HepG2 (cell line): ENCODE data around the gene MAPK8IP3. TPM values are rescaled to one million over a fixed set of nuclear protein-coding genes. Genes with fewer than 3 reads are reported as not detected.

Source experiments
- ATAC-seq: fragments of 200-7000 bp; cut with Tn5 transposase; 3 replicates; pipeline ENCODE4 v1.9.1; 2020; ENCODE audit warnings: mild to moderate bottlenecking, moderate library complexity
- BruUV-seq: library from RNA; stranded (reverse); fragments of 400-500 nt; replicated peaks from 2 replicates; lab custom pipeline; 2021; lab: Mats Ljungman, UMichigan
- CTCF ChIA-PET: fragments of 300-600 bp; formaldehyde crosslinking; extraction: SDS; loops from one replicate; lab custom pipeline; 2021; ENCODE audit warnings: low total read pairs, inconsistent platforms, low intra/inter-chr PET ratio; lab: Yijun Ruan, JAX
- POLR2A ChIA-PET: fragments of 350-600 bp; sonication (Branson Sonifier 250); formaldehyde crosslinking; loops from one replicate; lab custom pipeline; 2020; ENCODE audit warnings: antibody characterized with exemption, inconsistent platforms; lab: Yijun Ruan, JAX
- DNase-seq: peaks from one replicate; pipeline ENCODE4 v3.0.0-alpha.2; 2015; ENCODE audit warnings: low spot score
- FAIRE-seq: peaks from 3 replicates; lab custom pipeline; 2011; peaks lifted over from hg19 to GRCh38; lab: Jason Lieb, UNC
- H2AFZ ChIP-seq: one replicate; pipeline ENCODE4 v1.6.1; 2011; ENCODE audit warnings: low read length, inconsistent platforms
- H3K27ac ChIP-seq: fragments of 300-600 bp; 3 replicates; pipeline ENCODE4 v1.8.0; 2011; ENCODE audit warnings: mixed run types, mild to moderate bottlenecking, mixed read lengths, low read length, inconsistent platforms; ENCODE audit not compliant: insufficient read depth; ENCODE audit errors: extremely low read length
- H3K27me3 ChIP-seq, 2 experiments: fragments of 200-600 bp in 1 of 2; 2 replicates in 1 of 2; 3 replicates in 1 of 2; pipeline versions ENCODE4 v1.6.0 to v1.8.0; 2011; ENCODE audit warnings: low read length in 2 of 2, mild to moderate bottlenecking in 2 of 2, moderate library complexity in 2 of 2, inconsistent platforms in 1 of 2; ENCODE audit not compliant: insufficient read depth in 2 of 2, control insufficient read depth in 1 of 2
- H3K36me3 ChIP-seq, 2 experiments: fragments of 200-600 bp in 1 of 2; replicated peaks in 1 of 2; 2 replicates in 1 of 2; 3 replicates in 1 of 2; pipeline versions ENCODE4 v1.5.1 to v1.8.0; 2011; ENCODE audit warnings: low read length in 2 of 2, inconsistent platforms in 1 of 2; ENCODE audit not compliant: insufficient read depth in 2 of 2, control insufficient read depth in 1 of 2
- H3K4me1 ChIP-seq: 2 replicates; pipeline ENCODE4 v1.5.1; 2012; ENCODE audit warnings: low read length, inconsistent platforms; ENCODE audit not compliant: insufficient read depth
- H3K4me2 ChIP-seq: 2 replicates; pipeline ENCODE4 v1.6.0; 2011; ENCODE audit warnings: low read depth, low read length, inconsistent platforms
- H3K4me3 ChIP-seq, 3 experiments: fragments of 200-600 bp in 1 of 3; sonication (generic), shearing (Covaris generic) in 1 of 3; replicated peaks in 1 of 3; 2 replicates each; pipeline ENCODE4 v1.5.1; 2011 to 2016; ENCODE audit warnings: low read length in 3 of 3, inconsistent platforms in 2 of 3, low read depth in 2 of 3, mild to moderate bottlenecking in 2 of 3, control low read depth in 1 of 3, mixed read lengths in 1 of 3; ENCODE audit not compliant: insufficient read depth in 1 of 3
- H3K79me2 ChIP-seq: one replicate; pipeline ENCODE4 v1.6.1; 2011; ENCODE audit warnings: low read length, inconsistent platforms; ENCODE audit not compliant: insufficient read depth
- H3K9ac ChIP-seq: 2 replicates; pipeline ENCODE4 v1.6.0; 2011; ENCODE audit warnings: mild to moderate bottlenecking, low read depth, low read length, inconsistent platforms; ENCODE audit not compliant: insufficient read depth
- H3K9me3 ChIP-seq: 2 replicates; pipeline ENCODE4 v1.5.1; 2012; ENCODE audit warnings: mild to moderate bottlenecking, low read length
- H4K20me1 ChIP-seq: 2 replicates; pipeline ENCODE4 v1.6.0; 2011; ENCODE audit warnings: inconsistent platforms, mild to moderate bottlenecking, low read length, moderate library complexity; ENCODE audit not compliant: insufficient read depth
- ARNT2 ChIP-seq: sonication (generic); formaldehyde crosslinking; IDR thresholded peaks from 2 replicates; pipeline ENCODE4 v1.8.0; 2022; ENCODE audit warnings: mild to moderate bottlenecking, low read depth, missing genetic modification reagents, moderate library complexity
- ATF2 ChIP-seq: sonication (generic); formaldehyde crosslinking; IDR thresholded peaks from 2 replicates; pipeline ENCODE4 v1.4.0; 2020; ENCODE audit warnings: missing genetic modification reagents
- E2F1 ChIP-seq: sonication (generic); formaldehyde crosslinking; IDR thresholded peaks from 2 replicates; pipeline ENCODE4 v1.5.0; 2020; ENCODE audit warnings: missing genetic modification reagents
- ELF3 ChIP-seq: IDR thresholded peaks from 2 replicates; pipeline ENCODE4 v1.6.1; 2016; ENCODE audit warnings: missing genetic modification reagents, missing compliant biosample characterization
- ESRRA ChIP-seq: sonication (generic); formaldehyde crosslinking; IDR thresholded peaks from 2 replicates; pipeline ENCODE4 v1.5.1; 2020; ENCODE audit warnings: mild to moderate bottlenecking, low read depth, missing genetic modification reagents
- KDM2A ChIP-seq: sonication (generic); formaldehyde crosslinking; IDR thresholded peaks from 2 replicates; pipeline ENCODE4 v1.4.0; 2020; ENCODE audit warnings: low read depth, missing genetic modification reagents, borderline replicate concordance
- MIXL1 ChIP-seq: IDR thresholded peaks from 2 replicates; pipeline ENCODE4 v1.6.1; 2016
- MTF2 ChIP-seq: sonication (generic); formaldehyde crosslinking; IDR thresholded peaks from 2 replicates; pipeline ENCODE4 v1.5.0; 2020; ENCODE audit warnings: missing genetic modification reagents, borderline replicate concordance
- NAIF1 ChIP-seq: sonication (generic); formaldehyde crosslinking; IDR thresholded peaks from 2 replicates; pipeline ENCODE4 v1.5.0; 2020; ENCODE audit warnings: mild to moderate bottlenecking, missing genetic modification reagents, borderline replicate concordance
- ZNF446 ChIP-seq: sonication (generic); formaldehyde crosslinking; IDR thresholded peaks from 2 replicates; pipeline ENCODE4 v1.5.0; 2020; ENCODE audit warnings: mild to moderate bottlenecking, missing genetic modification reagents
- ZNF691 ChIP-seq: sonication (generic); formaldehyde crosslinking; IDR thresholded peaks from 2 replicates; pipeline ENCODE4 v1.4.0; 2020; ENCODE audit warnings: missing genetic modification reagents, low read depth, mild to moderate bottlenecking, borderline replicate concordance
- ZNF740 ChIP-seq: sonication (generic); formaldehyde crosslinking; IDR thresholded peaks from 2 replicates; pipeline ENCODE4 v1.4.0; 2020; ENCODE audit warnings: missing genetic modification reagents
- ZNF75D ChIP-seq: sonication (generic); formaldehyde crosslinking; IDR thresholded peaks from 2 replicates; pipeline ENCODE4 v1.8.1; 2023; ENCODE audit warnings: missing genetic modification reagents, mild to moderate bottlenecking, borderline replicate concordance
- WGBS: methylation state at CpG from one replicate; pipeline ENCODE4 v1.1.6; 2017; ENCODE audit warnings: low lambda C conversion rate; 5-methylcytosine and 5-hydroxymethylcytosine counted together
- in situ Hi-C: cut with HindIII; loops from 2 replicates; pipeline ENCODE4 v1.10.0; 2017; ENCODE audit warnings: low pct_unique_long_range_greater_than_20kb; ENCODE audit not compliant: extremely low pct_ligation_motif_present
- intact Hi-C: fragments of 100-400 bp; cut with micrococcal nuclease; formaldehyde crosslinking; loops from one replicate; pipeline ENCODE4 v1.10.0; 2022; ENCODE audit not compliant: unreplicated experiment
- polyA plus RNA-seq, 8 experiments: library from polyadenylated mRNA; depleted of rRNA in 3 of 8; stranded (reverse) in 7 of 8; unstranded in 1 of 8; fragments of >200 nt; fragmentation: Illumina TruSeq in 4 of 8; extraction: Trizol in 4 of 8; gene quantifications; 2 replicates each; pipeline versions ENCODE4 v1.2.1 to v1.2.3, GENCODE V29; 2011 to 2016; ENCODE audit warnings: low read depth in 4 of 8, missing spikeins in 1 of 8, mixed read lengths in 1 of 8; ENCODE audit not compliant: insufficient read depth in 1 of 8
- total RNA-seq, 5 experiments: library from RNA; depleted of rRNA; stranded (reverse); fragments of >200 nt; fragmentation: Illumina TruSeq; extraction: Trizol; gene quantifications; 2 replicates each; pipeline ENCODE4 v1.2.3, GENCODE V29; 2016; ENCODE audit warnings: low read depth in 1 of 5
- TF ChIP-seq, protein P1 (sequence below): sonication (generic); formaldehyde crosslinking; IDR thresholded peaks from 2 replicates; pipeline ENCODE4 v1.4.0; 2020; ENCODE audit warnings: missing genetic modification reagents, borderline replicate concordance
- TF ChIP-seq, protein P2 (sequence below): sonication (generic); formaldehyde crosslinking; IDR thresholded peaks from 2 replicates; pipeline ENCODE4 v1.4.0; 2020; ENCODE audit warnings: missing genetic modification reagents; ENCODE audit errors: not compliant biosample characterization

MAPK8IP3 gene
- total and polyA plus RNA-seq, 2 of the 13 experiments (the other 11 are each of a cell fraction or from before 2014, with no cell fraction given), result 25.1 to 41.7 TPM

DNA sequence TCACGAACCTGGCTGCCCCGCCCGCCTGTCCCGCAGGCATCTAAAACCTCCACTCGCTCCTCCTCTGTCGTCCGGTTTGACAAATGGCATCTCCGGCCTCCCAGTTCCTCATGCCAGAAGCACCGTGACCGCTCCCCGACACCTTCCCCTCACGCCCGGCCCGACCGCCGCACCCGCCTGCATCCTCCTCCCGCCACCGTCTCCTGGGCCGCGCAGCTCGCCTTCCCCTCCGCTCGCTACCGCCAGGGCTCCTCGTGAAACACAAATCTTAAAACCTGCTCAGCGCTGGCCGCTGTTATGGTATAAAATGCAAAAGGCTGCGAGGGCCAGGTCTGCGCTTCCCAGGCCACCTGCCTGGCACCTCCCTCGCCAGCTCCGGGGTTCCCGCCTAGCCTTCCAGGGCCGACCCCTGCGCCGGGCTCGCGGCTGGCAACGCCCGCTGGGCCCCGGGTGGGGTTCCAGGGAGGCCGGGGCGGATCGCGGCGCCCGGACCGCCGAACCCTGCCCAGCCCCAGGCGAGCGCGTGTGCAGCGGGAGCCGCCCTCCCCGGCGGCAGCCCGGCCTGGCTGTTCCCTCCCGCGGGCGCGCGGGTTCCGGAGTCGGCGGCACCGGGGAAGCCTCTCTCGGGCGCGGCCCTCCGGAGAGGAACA is 75.9 kb downstream of the MAPK8IP3 start:
- Histone ChIP-seq H3K27me3 (peaks cover 0 to 2% of the 10 kb centered on the region in 2 experiments; a peak in 1 of 5 replicates), H4K20me1 (peaks cover 4% of the 10 kb centered on the region; the same call in 1 of the 2 replicates), H3K27ac (peak overlapping the region; percentile 63), H3K9me3 (no peaks in the 10 kb centered on the region), H3K4me3 (peak overlapping the region; percentile 80 to 96 (median 89)), H3K9ac (peak overlapping the region; percentile 78), H3K36me3 (peaks cover 3 to 12% of the 10 kb centered on the region in 2 experiments; a peak in 4 of 5 replicates), H2AFZ (no peak overlapping the region), H3K79me2 (peaks cover 23% of the 10 kb centered on the region), H3K4me2 (peak overlapping the region; percentile 83), H3K4me1 (peaks cover 22% of the 10 kb centered on the region)
- WGBS, result 1% methylated on average over 11 of the region's 70 CpGs
- DNase-seq, result no peak
- POLR2A ChIA-PET, result interaction anchor here (0.6 to 4.4 kb wide), 15 partner anchors 8 to 341 kb away, joined by 3 to 57 read pairs (median 11); partner anchors contain the start of genes EME2, FAHD1, HAGH and IGFALS
- no peak; the same call in 2 of the 3 replicates for ATAC-seq
- no TSS peak for BruUV-seq
- in situ Hi-C loops (loop anchor here (5.0 kb wide), 1 partner anchor 40 kb away; no protein-coding TSS in a partner anchor), intact Hi-C loops (loop anchor here (2.0 to 5.0 kb wide), 2 partner anchors 31 to 45 kb away; partner anchors contain the start of genes FAHD1 and HAGH)
- CTCF ChIA-PET, result interaction anchor here (1.9 kb wide), 1 partner anchor 31 kb away, joined by 8 read pairs; no protein-coding TSS in a partner anchor
- FAIRE-seq, result no peak
- no peak for TF ChIP-seq MTF2 (CRISPR knock-in tag)
- no peak for TF ChIP-seq NAIF1
- TF ChIP-seq ZNF446 (CRISPR knock-in tag), result 0 out of 2 replicates have a peak, but pooled peaks have one; percentile 21
- no peak for TF ChIP-seq E2F1 (CRISPR knock-in tag)
- TF ChIP-seq ARNT2 (CRISPR knock-in tag), result no peak
- TF ChIP-seq ATF2 (CRISPR knock-in tag), result no peak
- TF ChIP-seq, protein P1, sequence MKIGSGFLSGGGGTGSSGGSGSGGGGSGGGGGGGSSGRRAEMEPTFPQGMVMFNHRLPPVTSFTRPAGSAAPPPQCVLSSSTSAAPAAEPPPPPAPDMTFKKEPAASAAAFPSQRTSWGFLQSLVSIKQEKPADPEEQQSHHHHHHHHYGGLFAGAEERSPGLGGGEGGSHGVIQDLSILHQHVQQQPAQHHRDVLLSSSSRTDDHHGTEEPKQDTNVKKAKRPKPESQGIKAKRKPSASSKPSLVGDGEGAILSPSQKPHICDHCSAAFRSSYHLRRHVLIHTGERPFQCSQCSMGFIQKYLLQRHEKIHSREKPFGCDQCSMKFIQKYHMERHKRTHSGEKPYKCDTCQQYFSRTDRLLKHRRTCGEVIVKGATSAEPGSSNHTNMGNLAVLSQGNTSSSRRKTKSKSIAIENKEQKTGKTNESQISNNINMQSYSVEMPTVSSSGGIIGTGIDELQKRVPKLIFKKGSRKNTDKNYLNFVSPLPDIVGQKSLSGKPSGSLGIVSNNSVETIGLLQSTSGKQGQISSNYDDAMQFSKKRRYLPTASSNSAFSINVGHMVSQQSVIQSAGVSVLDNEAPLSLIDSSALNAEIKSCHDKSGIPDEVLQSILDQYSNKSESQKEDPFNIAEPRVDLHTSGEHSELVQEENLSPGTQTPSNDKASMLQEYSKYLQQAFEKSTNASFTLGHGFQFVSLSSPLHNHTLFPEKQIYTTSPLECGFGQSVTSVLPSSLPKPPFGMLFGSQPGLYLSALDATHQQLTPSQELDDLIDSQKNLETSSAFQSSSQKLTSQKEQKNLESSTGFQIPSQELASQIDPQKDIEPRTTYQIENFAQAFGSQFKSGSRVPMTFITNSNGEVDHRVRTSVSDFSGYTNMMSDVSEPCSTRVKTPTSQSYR (CRISPR knock-in tag), result no peak
- TF ChIP-seq ZNF75D (CRISPR knock-in tag), result no peak
- no peak; the same call in 1 of the 2 replicates for TF ChIP-seq ELF3 (CRISPR knock-in tag)
- TF ChIP-seq ZNF691 (CRISPR knock-in tag), result no peak
- TF ChIP-seq KDM2A (CRISPR knock-in tag), result peak; percentile 55
- no peak for TF ChIP-seq MIXL1 (CRISPR knock-in tag)
- TF ChIP-seq, protein P2, sequence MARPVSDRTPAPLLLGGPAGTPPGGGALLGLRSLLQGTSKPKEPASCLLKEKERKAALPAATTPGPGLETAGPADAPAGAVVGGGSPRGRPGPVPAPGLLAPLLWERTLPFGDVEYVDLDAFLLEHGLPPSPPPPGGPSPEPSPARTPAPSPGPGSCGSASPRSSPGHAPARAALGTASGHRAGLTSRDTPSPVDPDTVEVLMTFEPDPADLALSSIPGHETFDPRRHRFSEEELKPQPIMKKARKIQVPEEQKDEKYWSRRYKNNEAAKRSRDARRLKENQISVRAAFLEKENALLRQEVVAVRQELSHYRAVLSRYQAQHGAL (CRISPR knock-in tag), result no peak
- TF ChIP-seq ZNF740 (CRISPR knock-in tag), result no peak
- TF ChIP-seq ESRRA (CRISPR knock-in tag), result no peak
